Occipital lobe (tissue), 2 donors: ENCODE results near the gene CYBC1. TPM values are rescaled to one million over a fixed set of nuclear protein-coding genes. Genes with fewer than 3 reads are reported as not detected.
"Not testable (repeated sequence)": the region's sequence is repeated elsewhere in the genome, so short reads cannot be mapped to it uniquely, and the experiment has no call there.

Source experiments
- DNase-seq: peaks from one replicate; lab custom pipeline; 2025; lab: John Stamatoyannopoulos, UW
- total RNA-seq: library from RNA; depleted of rRNA; stranded (reverse); fragments of >200 nt; gene quantifications from one replicate; pipeline ENCODE4 v1.2.3, GENCODE V29; 2014

Gene CYBC1
- total RNA-seq, 1 donor from 2014 or later, result 22.9 TPM

- no peak for DNase-seq
Observed at GRCh38 chr17:82435601-82436583, 14.7 kb downstream of the CYBC1 start.

DNA sequence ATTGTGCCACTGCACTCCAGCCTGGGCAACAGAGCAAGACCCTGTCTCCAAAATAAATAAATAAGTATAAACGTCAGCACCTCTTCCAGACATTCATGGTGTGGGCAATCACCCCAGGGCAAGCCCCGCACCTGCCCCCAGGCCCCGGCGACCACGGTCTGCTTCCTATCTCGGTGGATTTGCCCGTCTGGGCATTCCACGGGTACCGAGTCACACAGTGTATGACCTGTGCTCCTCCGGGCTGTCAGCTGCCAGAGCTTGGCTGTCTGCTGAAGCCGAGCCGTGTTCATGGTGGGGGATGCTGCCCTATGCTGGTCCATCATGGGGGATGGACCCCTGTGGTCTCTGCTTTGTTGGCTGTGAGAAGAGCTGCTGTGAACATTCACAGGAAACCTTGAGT lies 15.4 kb downstream of the CYBC1 start:
- DNase-seq, result no peak

GRCh38 chr17:82434216-82434565 lies 16.4 kb downstream of the CYBC1 start:
- DNase-seq, result no peak

GRCh38 chr17:82433560-82434215 lies 16.9 kb downstream of the CYBC1 start:
- DNase-seq, result no peak

DNA sequence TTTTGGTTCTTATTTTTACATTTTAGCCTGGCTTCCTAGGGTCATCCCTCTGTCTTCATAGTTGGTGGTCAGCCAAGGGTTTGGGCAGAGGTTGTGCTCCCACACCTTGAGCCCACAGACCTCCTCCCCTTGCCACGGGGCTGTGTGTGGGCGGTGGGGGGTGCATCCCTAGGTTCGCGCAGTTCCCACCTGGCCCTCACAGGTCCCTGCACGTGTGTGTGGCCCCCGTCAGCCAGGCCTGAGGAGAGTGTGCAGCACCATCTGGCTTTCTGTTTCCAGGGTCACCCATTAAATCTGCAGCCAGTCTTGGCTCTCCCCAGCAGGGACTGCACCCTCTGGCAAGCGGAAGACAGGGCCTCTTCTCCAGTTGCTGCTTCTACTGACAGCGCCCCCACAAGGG lies 18.5 kb downstream of the CYBC1 start:
- no peak for DNase-seq

DNA sequence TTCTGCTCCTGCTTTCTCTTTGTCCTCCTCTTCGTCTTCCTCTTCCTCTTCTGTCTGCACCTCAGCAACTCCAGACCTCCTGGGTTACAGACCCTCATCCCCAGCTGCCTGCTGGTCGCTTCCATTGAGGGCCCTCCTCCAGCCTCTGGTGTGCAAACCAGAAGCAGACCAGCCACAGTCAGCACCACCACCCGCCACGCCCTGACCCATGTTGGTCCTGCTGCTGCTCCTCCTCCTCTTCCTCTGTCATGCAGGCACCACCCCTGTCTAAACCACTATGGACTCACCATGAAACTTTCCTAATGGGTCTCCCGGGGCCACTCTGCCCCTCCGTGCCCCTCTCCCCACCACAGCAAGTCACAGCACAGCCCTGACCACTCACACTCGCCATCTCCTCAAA lies 20.7 kb downstream of the CYBC1 start:
- DNase-seq, result no peak

DNA sequence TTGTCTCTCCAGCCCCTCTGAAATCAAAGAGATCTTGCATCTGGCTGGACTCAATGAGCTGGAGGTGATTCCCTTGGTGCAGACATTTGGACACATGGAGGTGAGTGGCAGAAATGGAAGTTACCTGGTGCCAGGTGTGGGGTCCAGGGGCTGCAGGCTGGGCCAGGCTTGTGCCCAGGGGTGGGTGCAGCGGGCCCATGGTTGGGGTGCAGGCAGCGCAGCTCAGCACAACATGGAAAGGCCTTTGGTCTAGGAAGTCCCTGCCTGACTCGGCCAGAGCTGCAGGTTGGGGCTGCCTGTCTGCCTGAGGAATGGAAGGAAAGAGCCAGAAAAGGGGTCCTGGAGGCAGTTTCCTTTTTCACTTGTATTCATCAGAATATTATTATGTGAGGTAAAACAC lies 22.0 kb downstream of the CYBC1 start:
- DNase-seq, result no peak

DNA sequence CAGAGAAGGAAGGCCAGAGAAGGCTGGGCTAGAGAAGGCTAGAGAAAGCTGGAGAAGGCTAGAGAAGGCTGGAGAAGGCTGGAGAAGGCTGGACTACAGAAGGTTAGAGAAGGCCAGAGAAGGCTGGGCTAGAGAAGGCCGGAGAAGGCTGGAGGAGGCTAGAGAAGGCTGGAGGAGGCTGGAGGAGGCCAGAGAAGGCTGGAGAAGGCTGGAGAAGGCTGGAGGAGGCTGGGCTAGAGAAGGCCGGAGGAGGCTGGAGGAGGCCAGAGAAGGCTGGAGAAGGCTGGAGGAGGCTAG lies 25.7 kb downstream of the CYBC1 start:
- DNase-seq, result no peak

DNA sequence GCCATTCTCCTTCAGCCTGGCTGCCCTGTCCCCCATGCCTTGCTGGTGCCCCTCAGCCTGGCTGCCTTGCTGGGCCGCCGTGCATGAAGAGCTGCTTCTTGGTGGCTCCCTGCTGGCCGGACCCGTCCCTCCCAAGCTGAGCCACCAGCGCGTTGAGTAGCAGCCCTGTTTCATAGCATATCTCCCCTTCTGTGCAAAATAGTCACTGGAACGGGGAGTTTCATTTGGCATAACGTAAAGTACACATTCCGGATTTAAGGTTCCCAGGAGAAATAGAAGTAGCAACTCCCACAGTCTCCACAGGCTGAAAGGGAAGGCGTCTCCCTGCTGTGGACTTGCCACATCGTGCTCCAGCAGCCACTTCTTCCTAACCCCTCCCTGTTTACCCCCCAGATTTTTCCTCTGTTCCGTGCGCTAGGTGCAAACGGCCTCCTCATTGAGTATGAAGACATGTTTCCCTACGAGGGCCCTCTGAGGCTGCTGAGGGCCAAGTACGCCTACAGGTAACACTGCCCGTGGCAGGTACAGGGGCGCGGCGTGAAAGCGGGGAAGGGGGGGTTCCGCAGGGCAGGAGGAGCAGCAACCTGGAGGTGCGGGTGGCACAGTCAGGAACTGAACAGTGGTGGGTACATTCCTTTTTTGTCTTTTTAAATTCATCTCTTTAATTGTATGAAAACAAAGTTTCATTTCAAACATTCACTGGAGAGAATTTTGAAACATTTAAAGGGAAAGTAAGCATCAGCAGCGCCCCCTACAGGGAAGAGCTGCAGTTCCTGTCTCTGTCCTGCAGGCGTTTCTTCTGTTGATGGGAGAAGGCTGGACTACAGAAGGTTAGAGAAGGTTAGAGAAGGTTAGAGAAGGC lies 26.3 kb downstream of the CYBC1 start:
- no peak for DNase-seq

DNA sequence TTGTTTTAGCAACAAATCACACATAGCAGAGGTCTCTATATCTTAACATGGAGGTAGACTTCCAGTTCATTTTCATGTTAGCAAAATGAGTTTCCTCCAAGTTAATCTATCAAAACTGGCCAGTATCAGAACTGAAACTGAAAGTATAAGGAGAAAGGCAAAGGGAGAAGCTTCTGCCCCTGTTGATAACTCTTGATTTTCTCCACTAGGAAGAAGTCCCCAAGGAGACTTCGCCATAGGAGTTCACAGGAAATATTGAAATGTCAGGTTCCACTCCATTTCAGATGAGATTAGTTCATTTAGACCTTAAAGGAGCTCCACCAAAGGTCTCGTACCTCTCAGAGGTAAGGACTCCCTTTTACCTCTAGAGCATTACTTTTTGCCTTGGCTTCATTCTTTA lies 31.0 kb downstream of the CYBC1 start:
- no peak for DNase-seq

DNA sequence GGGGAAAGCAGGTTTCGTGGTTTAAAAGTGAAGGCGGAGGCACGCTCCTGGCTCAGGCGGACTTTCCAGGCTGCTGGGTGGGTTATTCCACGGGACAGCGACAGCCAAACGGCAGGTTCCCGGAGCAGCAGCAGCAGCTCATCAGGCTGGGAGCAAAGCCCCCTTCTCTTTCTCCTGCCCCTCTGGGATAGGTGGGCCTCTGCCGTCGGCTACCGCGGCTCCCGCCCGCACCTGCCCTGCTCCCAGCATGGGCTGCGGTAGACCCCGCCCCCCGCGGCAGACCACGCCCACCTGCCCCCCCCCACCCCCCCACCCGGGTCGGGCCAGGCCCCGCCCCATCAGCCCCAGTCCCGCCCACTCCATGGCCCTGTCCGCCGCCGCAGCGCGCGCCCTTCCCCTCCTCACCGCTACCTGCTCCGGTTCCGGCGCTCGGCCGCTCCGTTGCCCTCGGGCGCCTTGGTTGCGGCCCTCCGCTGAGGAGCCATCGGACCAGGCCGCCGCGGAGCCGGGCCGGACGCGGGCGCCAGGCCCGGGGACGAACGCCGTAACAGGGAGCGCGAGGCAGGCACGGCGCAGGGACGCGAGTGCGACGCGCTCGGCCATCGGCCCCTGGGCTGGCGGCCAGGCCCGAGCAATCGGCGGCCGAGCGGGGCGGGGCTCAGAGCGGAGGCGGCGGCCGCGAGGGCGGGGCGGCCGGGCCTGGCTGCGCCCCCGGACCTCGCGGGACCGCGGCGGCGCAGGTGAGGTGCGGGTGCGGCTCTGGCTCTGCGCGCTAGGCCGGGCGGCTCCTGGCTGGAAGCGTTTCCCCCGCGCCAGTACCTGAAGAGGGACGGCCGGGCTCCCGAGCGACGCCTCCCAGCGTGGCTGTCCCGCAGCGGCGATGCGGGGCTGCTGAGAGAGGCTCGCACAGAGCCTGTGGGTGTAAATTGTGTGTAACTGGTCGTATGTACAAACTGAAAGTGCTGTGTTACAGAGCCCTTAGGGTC lies 32.3 kb downstream of the CYBC1 start, which contains the start of the genes HEXD and OGFOD3:
TSS of gene HEXD (plus strand) at position 347 of the 986 bp plus-strand sequence. CDS start 1,453 bp downstream, outside the sequence.
TSS of gene OGFOD3 (minus strand) at position 586 of the 986 bp plus-strand sequence. CDS start at position 485, 101 bp downstream.
- peak; percentile 87 for DNase-seq

GRCh38 chr17:82416771-82417170 lies 33.8 kb downstream of the CYBC1 start:
- no peak for DNase-seq

DNA sequence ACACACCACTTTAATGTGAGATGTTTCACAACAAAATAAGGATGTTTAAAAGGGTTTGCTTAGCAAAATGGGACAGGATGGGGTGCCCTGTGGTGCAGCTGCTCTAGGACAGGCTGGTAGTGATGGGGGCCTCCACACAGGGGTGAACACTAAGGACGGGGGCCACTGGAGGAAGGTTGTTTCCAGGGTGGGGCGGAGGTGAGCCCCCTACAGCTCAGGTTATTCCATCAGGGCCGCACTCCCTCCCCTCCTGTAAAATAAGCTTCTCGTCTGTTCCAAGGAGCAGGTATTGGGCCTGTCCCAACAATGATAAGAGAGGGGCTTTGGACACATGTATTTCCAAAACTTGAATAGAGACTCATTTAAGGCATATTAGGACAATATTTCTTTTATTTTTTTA lies 34.3 kb downstream of the CYBC1 start:
- no peak for DNase-seq

DNA sequence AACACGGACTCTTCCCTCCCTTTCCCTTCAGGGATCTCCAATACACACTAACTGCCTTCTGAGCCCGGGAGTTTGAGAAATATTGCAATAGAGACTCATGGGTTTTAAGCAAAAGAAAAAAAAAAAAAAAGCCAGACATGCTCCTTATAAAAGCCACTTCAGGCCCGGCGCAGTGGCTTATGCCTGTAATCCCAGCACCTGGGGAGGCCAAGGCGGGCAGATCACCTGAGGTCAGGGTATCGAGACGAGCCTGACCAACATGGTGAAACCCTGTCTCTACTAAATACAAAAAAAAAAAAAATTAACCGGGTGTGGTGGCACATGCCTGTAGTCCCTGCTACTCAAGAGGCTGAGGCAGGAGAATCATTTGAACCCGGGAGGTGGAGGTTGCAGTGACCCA lies 34.8 kb downstream of the CYBC1 start:
- DNase-seq, result no peak

- DNase-seq, result no peak
Observed at GRCh38 chr17:82415336-82415735, 35.2 kb downstream of the CYBC1 start.

GRCh38 chr17:82414548-82415281 lies 35.8 kb downstream of the CYBC1 start:
- DNase-seq, result peak; percentile 11

DNA sequence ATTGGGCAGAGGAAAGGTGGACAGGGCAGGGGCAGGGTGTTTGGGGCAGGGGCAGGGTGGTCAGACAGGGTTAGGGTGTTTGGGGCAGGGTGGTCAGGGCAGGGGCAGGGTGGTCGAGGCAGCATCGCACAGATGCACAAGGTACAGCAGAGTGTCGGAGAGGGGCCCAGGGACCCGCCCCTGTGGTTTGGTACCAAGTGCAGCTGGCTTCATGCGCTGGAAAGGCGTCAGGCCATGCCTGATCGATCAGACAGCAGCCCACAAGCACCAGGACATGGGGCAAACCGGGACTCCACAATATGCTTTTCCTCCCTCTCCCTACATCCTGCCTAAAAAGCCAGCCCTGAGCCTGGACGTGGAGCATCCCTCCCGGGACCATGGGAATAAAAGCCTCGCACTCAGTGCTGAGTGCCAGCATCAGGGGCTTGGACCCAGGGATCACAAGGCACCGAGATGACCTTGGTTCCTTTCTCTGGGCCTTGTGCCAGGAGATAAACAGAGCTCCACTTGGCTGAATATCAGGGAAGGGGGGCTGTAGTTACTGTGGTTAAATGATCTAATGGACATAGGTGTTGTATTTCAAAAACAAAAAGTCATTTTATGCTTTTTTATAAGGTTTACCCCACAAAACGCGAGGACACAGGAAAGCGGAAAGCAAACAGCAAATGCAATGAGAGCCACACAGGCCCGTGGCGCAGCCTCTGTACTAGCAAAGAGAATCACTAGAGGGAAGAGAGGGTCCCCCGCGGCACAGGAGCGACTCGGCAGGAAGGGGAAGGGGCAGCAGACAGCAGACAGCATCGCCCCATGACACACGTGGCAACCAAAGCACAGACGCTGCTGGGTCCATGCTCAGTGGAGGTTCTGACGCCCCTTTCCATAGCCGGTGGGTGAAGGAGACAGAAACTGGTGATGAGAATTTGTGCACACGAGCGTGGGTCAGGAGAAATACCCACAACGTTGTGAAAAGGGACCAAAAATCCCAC lies 37.7 kb downstream of the CYBC1 start:
- DNase-seq, result no peak

DNA sequence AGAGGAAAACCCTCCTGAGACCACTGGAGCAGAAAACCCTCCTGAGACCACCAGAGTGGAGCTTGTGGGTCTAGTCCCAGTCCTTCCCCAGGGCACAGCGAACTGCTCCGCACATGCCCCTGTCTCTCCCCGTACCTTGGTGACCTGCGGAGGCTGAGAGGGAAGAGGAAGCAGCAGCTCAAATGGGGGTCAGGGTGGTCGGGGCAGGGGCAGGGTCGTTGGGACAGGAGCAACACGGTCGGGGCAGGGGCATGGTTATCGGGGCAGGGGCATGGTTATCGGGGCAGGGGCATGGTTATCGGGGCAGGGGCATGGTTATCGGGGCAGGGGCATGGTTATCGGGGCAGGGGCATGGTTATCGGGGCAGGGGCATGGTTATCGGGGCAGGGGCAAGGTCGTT lies 38.5 kb downstream of the CYBC1 start:
- not testable (repeated sequence) for DNase-seq
